Subcutaneous adipose tissue (tissue), 4 donors: ENCODE measurements around the gene AASDH. TPM values are rescaled to one million over a fixed set of nuclear protein-coding genes. Genes with fewer than 3 reads are reported as not detected.

Experiments
- CTCF ChIP-seq: fragments of 450-650 bp; IDR thresholded peaks from one replicate; pipeline ENCODE4 v1.5.1; 2016; ENCODE audit warnings: low read depth, mild to moderate bottlenecking, control low read depth, antibody characterized with exemption, moderate library complexity
- small RNA-seq: library from RNA; depleted of rRNA; stranded (forward); fragments of <200 nt; gene quantifications from one replicate; pipeline ENCODE3, GENCODE V24; 2016
- total RNA-seq, 4 donors: library from RNA; depleted of rRNA; stranded (reverse); fragments of >200 nt; gene quantifications; one replicate each; pipeline ENCODE4 v1.1.0, GENCODE V29; 2016

Gene AASDH
- total RNA-seq, 4 donors from 2014 or later: 7.9 to 11.4 (median 9.8) TPM

DNA sequence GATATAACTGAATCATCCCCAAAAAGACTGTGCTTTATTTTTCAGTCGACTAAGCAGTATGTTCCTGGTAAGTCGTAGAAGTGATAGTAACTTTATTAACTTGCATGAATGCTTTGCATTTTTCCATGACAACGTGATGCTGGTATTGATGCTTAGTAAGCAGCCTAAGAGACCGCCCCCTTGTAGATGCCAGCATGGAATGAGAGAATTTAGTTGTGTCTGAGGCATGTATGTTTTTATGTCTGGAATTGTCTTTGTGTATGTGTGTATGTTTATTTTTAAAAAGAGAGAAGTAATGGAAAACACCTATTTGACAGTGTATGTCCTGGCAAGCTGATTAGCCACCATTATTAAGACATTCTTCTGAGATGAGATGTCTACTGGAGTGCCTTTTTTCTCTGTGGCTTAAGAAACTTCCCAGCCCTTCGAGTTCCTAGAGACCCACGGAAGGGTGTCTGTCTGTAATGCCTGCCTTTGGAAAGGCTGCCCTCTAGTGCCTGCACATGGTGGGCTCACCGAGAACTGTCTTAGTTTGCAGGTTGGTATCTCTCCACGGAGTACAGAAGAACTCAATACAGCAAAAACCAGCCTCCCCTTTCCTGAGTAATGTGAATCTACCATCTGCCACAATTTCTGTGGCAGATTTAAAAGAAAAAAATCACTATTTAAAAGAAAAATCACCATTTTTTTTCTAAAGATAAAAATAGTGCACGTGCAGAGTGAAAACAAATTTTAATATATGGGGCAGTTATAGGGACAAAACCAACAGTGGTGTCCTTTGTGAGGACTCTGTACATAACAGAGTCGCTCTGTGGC lies 85.9 kb downstream of the AASDH start:
- TF ChIP-seq CTCF: no peak

DNA sequence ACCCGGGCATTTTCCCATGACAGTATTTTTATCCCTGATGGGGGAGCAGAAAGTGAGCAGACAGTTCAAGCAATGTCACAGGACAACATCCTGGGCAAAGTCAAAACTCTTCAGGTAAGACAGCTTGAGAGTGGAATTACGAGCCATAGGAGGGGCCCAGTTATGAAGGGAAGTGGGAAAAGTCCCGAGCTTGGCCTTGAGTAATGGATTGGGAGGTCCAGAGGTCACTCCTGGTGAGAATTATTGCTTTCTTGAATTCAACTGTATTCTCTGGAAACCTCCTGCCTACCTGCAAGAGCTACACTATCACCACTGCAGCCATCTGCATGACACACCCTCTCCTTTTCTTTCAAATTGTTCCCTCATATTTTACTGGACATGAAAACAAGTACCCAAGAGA lies 89.1 kb downstream of the AASDH start:
- TF ChIP-seq CTCF: no peak

GRCh38 chr4:56297776-56298175 lies 89.5 kb downstream of the AASDH start:
- TF ChIP-seq CTCF: no peak

- TF ChIP-seq CTCF: no peak
Measured at GRCh38 chr4:56296526-56296925, 90.8 kb downstream of the AASDH start.

- TF ChIP-seq CTCF: no peak
Measured at GRCh38 chr4:56293121-56293520, 94.2 kb downstream of the AASDH start.

GRCh38 chr4:56289934-56290333 lies 97.4 kb downstream of the AASDH start:
- no peak for TF ChIP-seq CTCF

DNA sequence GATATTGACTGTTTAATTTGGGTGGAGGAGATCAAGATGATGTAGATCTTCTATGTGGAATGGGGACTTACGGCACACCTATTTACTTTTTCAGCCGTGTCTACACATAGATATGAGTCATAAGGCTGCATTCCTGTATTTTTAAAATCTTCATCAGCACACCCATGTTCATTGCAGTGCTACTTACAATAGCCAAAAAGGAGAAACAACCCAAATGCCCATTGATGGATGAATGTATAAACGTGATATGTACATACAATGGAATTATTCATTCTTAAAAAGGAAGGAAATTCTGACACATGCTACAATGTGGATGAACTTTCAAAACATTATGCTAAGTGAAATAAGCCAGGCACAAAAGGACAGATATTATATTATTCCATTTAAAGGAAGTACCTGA lies 98.6 kb downstream of the AASDH start:
- TF ChIP-seq CTCF: no peak

Small RNA genes within 50 kb of the gene (small RNA-seq; reads per million reads assigned to genes)
- gene RNU6-197P: not detected

Other genes starting within 250 kb of the AASDH start
- gene PPAT, start 48.1 kb upstream of the AASDH start, total RNA-seq: 1 to 10 TPM; 4.1 to 5.7 (median 4.5) TPM
- 10 to 100 TPM; 18.1 to 24.5 (median 18.3) TPM for gene PAICS, start 48.8 kb upstream of the AASDH start, total RNA-seq
- 10 to 100 TPM; 45.6 to 90.3 (median 57.1) TPM for gene SRP72, start 80.1 kb upstream of the AASDH start, total RNA-seq
- not detected for gene ARL9, start 118.3 kb upstream of the AASDH start, total RNA-seq